Gastroesophageal sphincter (tissue), 3 donors: Measurements from ENCODE around the gene HECTD3.

Experiments used
- CTCF ChIP-seq, 4 experiments: fragments of 200-600 bp in 2 of 4; fragments of 450-650 bp in 2 of 4; sonication (generic) in 1 of 4; IDR thresholded peaks; one replicate each; pipeline ENCODE4 v1.5.1; 2017 to 2019; ENCODE audit warnings: antibody characterized with exemption in 4 of 4, mild to moderate bottlenecking in 2 of 4, moderate library complexity in 2 of 4
- POLR2A ChIP-seq, 2 donors: fragments of 450-650 bp; IDR thresholded peaks; one replicate each; pipeline ENCODE4 v1.6.1; 2017; ENCODE audit warnings: antibody characterized with exemption in 2 of 2, mild to moderate bottlenecking in 2 of 2, moderate library complexity in 1 of 2

- TF ChIP-seq POLR2A (IDR thresholded peaks at IDR 0.05) (peak; percentile 58 to 63), CTCF (IDR thresholded peaks at IDR 0.05) (peak in 2 of 4 experiments; percentile 4 to 28)
These were observed at the start of gene HECTD3 for GRCh38 chr1:45010855-45011811.
